Nephron progenitor cell (in vitro differentiated cells): Measurements from ENCODE around the gene CAMTA1.
A peak's percentile ranks its signal among the peaks of the same experiment; 100 is the strongest.

ENCODE experiments used
- DNase-seq: peaks from one replicate; pipeline ENCODE4 v3.0.0; 2021
- H3K27ac Mint-ChIP-seq: 2 replicates; pipeline ENCODE4 v1.8.0; 2021; ENCODE audit warnings: mild to moderate bottlenecking, moderate library complexity, mixed read lengths
- H3K27me3 Mint-ChIP-seq: 2 replicates; pipeline ENCODE4 v1.8.0; 2021; ENCODE audit warnings: mild to moderate bottlenecking, low read depth, mixed read lengths; ENCODE audit not compliant: poor library complexity
- H3K36me3 Mint-ChIP-seq: 2 replicates; pipeline ENCODE4 v1.8.0; 2021; ENCODE audit warnings: low read depth, mixed read lengths
- H3K4me1 Mint-ChIP-seq: 2 replicates; pipeline ENCODE4 v1.8.0; 2021; ENCODE audit warnings: mixed read lengths
- H3K4me3 Mint-ChIP-seq: 2 replicates; pipeline ENCODE4 v1.8.0; 2021; ENCODE audit warnings: mild to moderate bottlenecking, moderate library complexity, mixed read lengths
- H3K9me3 Mint-ChIP-seq: 2 replicates; pipeline ENCODE4 v1.8.0; 2021; ENCODE audit warnings: mild to moderate bottlenecking, moderate library complexity, mixed read lengths
- TF ChIP-seq, protein P1 (sequence below): fragments of 200-600 bp; sonication (generic); IDR thresholded peaks from 2 replicates; pipeline ENCODE4 v1.5.0; 2021; ENCODE audit warnings: antibody characterized with exemption

CAMTA1 gene

DNA sequence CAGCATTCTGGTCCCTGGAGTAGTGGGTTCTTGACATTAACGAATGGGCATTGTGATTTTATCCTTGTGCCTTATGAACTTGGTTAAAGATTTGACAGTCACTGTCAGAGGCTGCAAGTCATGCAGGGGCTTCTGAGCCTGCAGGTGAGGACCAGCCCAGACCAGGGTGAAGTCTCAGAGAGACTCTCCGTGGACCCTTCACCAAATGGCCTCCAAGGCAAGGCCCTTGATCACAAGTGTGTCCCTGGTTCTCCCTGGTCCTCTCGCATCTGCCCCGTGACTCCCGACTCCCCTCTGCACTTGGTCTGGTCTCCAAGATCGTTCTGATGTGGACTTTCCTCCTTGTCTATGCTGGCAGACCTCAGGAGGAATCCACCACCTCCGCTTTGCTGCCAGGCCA lies 509.4 kb downstream of the CAMTA1 start:
- peaks cover 18% of the 10 kb centered on the region for H3K9me3 Mint-ChIP-seq
- H3K36me3 Mint-ChIP-seq = peaks cover 6% of the 10 kb centered on the region

DNA sequence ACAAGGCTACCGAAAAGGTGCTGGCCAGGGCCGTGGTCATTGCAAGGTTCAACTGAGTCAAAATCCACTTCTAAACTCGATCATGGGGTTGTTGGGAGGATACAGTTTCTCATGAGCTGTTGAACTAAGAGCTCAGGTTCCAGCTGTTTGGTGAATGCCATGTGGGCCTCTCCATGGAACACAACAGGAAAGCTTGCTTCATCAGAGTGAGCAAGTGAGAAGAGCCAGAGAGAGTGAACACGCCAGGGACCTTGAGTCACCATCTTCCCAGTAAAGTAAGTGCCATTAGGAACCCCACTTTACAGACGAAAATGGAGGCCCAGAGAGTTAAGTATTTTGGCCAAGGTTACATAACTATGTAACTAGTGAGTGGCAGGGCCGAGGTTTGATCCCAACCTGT lies 510.7 kb downstream of the CAMTA1 start:
- TF ChIP-seq, protein P1, sequence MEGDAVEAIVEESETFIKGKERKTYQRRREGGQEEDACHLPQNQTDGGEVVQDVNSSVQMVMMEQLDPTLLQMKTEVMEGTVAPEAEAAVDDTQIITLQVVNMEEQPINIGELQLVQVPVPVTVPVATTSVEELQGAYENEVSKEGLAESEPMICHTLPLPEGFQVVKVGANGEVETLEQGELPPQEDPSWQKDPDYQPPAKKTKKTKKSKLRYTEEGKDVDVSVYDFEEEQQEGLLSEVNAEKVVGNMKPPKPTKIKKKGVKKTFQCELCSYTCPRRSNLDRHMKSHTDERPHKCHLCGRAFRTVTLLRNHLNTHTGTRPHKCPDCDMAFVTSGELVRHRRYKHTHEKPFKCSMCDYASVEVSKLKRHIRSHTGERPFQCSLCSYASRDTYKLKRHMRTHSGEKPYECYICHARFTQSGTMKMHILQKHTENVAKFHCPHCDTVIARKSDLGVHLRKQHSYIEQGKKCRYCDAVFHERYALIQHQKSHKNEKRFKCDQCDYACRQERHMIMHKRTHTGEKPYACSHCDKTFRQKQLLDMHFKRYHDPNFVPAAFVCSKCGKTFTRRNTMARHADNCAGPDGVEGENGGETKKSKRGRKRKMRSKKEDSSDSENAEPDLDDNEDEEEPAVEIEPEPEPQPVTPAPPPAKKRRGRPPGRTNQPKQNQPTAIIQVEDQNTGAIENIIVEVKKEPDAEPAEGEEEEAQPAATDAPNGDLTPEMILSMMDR = no peak
- Mint-ChIP-seq H3K36me3 (peaks cover 6% of the 10 kb centered on the region), H3K9me3 (peaks cover 18% of the 10 kb centered on the region), H3K4me1 (peaks cover 53% of the 10 kb centered on the region), H3K27me3 (peaks cover 13% of the 10 kb centered on the region), H3K4me3 (no peak overlapping the region), H3K27ac (no peak overlapping the region)
- DNase-seq = no peak

More for the DNA sequence above, 509.4 kb downstream of the CAMTA1 start:
- no peak for DNase-seq
- TF ChIP-seq, protein P1 = no peak
- H3K4me3 Mint-ChIP-seq = no peak overlapping the region
- H3K27ac Mint-ChIP-seq = no peak overlapping the region
- H3K27me3 Mint-ChIP-seq = peaks cover 12% of the 10 kb centered on the region
- H3K4me1 Mint-ChIP-seq = peaks cover 40% of the 10 kb centered on the region

DNA sequence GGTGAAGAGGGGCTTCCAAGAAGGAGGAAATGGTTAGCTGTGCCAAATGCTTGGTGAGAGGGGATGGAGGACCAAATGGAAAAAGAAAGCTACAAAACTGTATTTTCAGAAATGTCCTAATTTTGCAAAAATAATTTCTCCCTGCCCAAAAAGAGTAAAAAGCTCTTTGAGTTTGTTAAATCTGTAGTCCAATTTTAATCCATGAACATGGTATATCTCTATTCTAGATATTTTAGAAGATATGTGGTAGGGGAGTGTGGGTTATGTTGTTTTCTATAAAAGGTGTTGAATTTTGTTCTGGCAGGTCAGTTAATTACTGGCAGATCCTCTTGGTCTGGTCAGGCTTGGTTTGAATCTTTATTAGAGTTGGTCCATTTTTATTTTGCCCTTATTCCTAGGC lies 511.7 kb downstream of the CAMTA1 start:
- DNase-seq = no peak
- peaks cover 54% of the 10 kb centered on the region for H3K4me1 Mint-ChIP-seq
- no peak overlapping the region for H3K27ac Mint-ChIP-seq
- peaks cover 18% of the 10 kb centered on the region for H3K9me3 Mint-ChIP-seq
- no peak overlapping the region for H3K4me3 Mint-ChIP-seq
- H3K27me3 Mint-ChIP-seq = peaks cover 13% of the 10 kb centered on the region
- H3K36me3 Mint-ChIP-seq = peaks cover 6% of the 10 kb centered on the region
- TF ChIP-seq, protein P1 = no peak

DNA sequence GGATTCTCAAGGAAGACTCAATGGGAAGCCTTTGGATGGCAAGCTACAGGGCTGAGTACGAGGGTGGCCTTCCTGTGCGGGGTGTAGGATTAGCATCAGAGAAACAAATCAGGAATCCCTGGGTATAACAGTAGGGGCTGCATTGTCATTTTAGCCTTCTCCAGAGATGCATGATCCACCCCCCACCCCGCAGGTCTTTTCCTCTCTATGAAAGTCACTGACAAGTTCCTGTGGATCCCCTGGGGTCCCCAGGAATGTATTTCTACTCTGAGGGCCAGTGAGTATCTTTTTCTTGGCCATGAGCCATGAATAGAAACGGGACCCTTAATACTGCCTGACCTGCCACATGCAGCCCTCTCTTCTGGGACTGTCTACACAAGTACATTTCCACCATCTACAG lies 512.9 kb downstream of the CAMTA1 start:
- TF ChIP-seq, protein P1 = no peak
- peaks cover 13% of the 10 kb centered on the region for H3K27me3 Mint-ChIP-seq
- H3K36me3 Mint-ChIP-seq = peaks cover 6% of the 10 kb centered on the region
- H3K9me3 Mint-ChIP-seq = peaks cover 18% of the 10 kb centered on the region
- H3K4me3 Mint-ChIP-seq = no peak overlapping the region
- no peak for DNase-seq
- peaks cover 56% of the 10 kb centered on the region for H3K4me1 Mint-ChIP-seq
- H3K27ac Mint-ChIP-seq = no peak overlapping the region

DNA sequence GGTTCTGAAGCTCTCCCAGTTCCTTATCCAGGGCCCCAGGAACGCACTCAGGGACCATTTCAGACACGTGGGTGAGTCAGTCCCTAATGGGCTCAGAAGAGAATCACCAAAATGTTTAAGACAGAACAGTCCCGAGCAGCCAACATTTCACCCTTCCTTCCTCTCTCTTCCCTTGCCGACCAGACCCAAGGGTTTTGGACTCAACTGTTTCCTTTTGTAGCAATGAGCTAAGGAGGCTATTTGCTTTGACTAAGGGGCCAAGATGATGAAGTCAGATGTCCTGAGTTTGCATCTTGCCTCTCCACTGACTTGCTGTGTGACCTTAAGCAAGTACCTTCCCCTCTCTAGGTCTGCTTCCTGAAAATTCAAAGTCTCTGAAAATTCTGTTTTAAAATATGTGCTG lies 513.5 kb downstream of the CAMTA1 start:
- Mint-ChIP-seq H3K9me3 (peaks cover 18% of the 10 kb centered on the region), H3K4me3 (no peak overlapping the region), H3K4me1 (peaks cover 56% of the 10 kb centered on the region), H3K27me3 (peaks cover 13% of the 10 kb centered on the region), H3K27ac (no peak overlapping the region), H3K36me3 (peaks cover 6% of the 10 kb centered on the region)
- DNase-seq = no peak
- TF ChIP-seq, protein P1 = no peak

DNA sequence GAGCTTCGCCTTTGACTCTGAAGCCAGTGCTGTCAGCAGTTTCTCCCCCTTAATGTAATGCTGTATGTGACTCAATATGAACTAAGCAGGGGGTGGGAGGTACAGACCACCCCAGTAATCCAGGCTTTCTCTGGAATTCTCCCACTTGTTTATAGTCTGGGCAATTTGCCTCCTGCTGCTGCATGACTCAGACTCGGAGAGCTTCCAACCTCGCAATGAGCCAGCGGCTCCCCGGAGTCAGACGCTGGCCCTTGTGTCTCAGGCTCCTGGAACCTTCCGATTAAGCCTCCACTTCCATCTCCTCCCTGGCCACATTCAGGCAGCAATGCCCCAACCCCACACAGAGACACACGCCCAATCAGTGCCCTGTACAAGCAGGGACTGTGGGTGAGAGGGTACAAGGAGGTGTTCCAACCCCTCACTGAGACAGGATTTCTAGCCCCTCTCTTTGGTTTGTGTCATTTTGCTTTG lies 514.1 kb downstream of the CAMTA1 start:
- no peak for DNase-seq
- peaks cover 12% of the 10 kb centered on the region for H3K27me3 Mint-ChIP-seq
- H3K4me3 Mint-ChIP-seq = no peak overlapping the region
- peaks cover 56% of the 10 kb centered on the region for H3K4me1 Mint-ChIP-seq
- peaks cover 6% of the 10 kb centered on the region for H3K36me3 Mint-ChIP-seq
- TF ChIP-seq, protein P1 = no peak
- peak overlapping the region; percentile 7 for H3K27ac Mint-ChIP-seq
- peaks cover 18% of the 10 kb centered on the region for H3K9me3 Mint-ChIP-seq
